Sigmoid colon (tissue), 7 donors: ENCODE data around the gene ZNF521. TPM values are rescaled to one million over a fixed set of nuclear protein-coding genes. Genes with fewer than 3 reads are reported as not detected.
A peak's percentile ranks its signal among the peaks of the same experiment; 100 is the strongest.
"Not testable (repeated sequence)": the region's sequence is repeated elsewhere in the genome, so short reads cannot be mapped to it uniquely, and the experiment has no call there.

Experiments used
- DNase-seq: peaks from one replicate; pipeline ENCODE4 v3.0.0-alpha.2; 2019
- H3K27ac ChIP-seq, 4 donors: fragments of 200-600 bp; sonication (generic); one replicate each; pipeline ENCODE4 v1.5.1; 2016 to 2019; ENCODE audit warnings: mild to moderate bottlenecking in 1 of 4
- H3K27me3 ChIP-seq, 3 donors: fragments of 200-600 bp; sonication (generic); one replicate each; pipeline ENCODE4 v1.5.1; 2019; ENCODE audit warnings: mild to moderate bottlenecking in 1 of 3
- H3K36me3 ChIP-seq, 4 donors: fragments of 200-600 bp; sonication (generic); one replicate each; pipeline ENCODE4 v1.5.1; 2016 to 2019
- H3K4me1 ChIP-seq, 4 donors: fragments of 200-600 bp; sonication (generic); one replicate each; pipeline ENCODE4 v1.5.1; 2017 to 2019
- H3K4me3 ChIP-seq, 4 donors: fragments of 200-600 bp; sonication (generic); one replicate each; pipeline ENCODE4 v1.5.1; 2017 to 2019; ENCODE audit warnings: mild to moderate bottlenecking in 2 of 4, moderate library complexity in 1 of 4
- H3K9me3 ChIP-seq, 4 donors: fragments of 200-600 bp in 3 of 4; sonication (generic) in 3 of 4; one replicate each; pipeline versions ENCODE4 v1.5.1 to v1.6.1; 2013 to 2019
- EP300 ChIP-seq, 4 donors: sonication (generic); formaldehyde crosslinking; IDR thresholded peaks; one replicate each; pipeline ENCODE4 v1.6.1; 2017; ENCODE audit warnings: antibody characterized with exemption in 4 of 4
- POLR2A ChIP-seq, 2 donors: fragments of 450-650 bp; IDR thresholded peaks; one replicate each; pipeline ENCODE4 v1.6.1; 2016; ENCODE audit warnings: antibody characterized with exemption in 2 of 2, mild to moderate bottlenecking in 2 of 2, moderate library complexity in 2 of 2
- POLR2AphosphoS5 ChIP-seq, 4 donors: sonication (generic); formaldehyde crosslinking; IDR thresholded peaks; one replicate each; pipeline ENCODE4 v1.6.1; 2017; ENCODE audit warnings: antibody characterized with exemption in 4 of 4
- WGBS, 2 donors: extraction: QIAGEN DNeasy Blood & Tissue Kit; methylation state at CpG; one replicate each; pipeline ENCODE4 v1.1.7; 2013; 5-methylcytosine and 5-hydroxymethylcytosine counted together
- intact Hi-C: fragments of 100-400 bp; cut with DNase I; formaldehyde crosslinking; loops from one replicate; pipeline ENCODE4 v1.15.1; 2023
- polyA plus RNA-seq, 3 donors: library from polyadenylated mRNA; stranded (reverse); fragments of 200-250 nt; gene quantifications; one replicate each; pipeline ENCODE4 v1.2.3, GENCODE V29; 2013
- total RNA-seq, 4 donors: library from RNA; depleted of rRNA; stranded (reverse); fragments of >200 nt; gene quantifications; one replicate each; pipeline ENCODE4 v1.1.0, GENCODE V29; 2016
- TF ChIP-seq, protein P1 (sequence below), 4 experiments: fragments of 450-650 bp in 3 of 4; fragments of 200-600 bp in 1 of 4; IDR thresholded peaks; one replicate each; pipeline ENCODE4 v1.5.1; 2016 to 2019; ENCODE audit warnings: antibody characterized with exemption in 4 of 4, mild to moderate bottlenecking in 3 of 4, moderate library complexity in 2 of 4
- donor health status: healthy with polysubstance abuse.
- donor health status: Bipolar disorder and iron deficiency.
- donor health status: healthy.

ZNF521 gene
- total and polyA plus RNA-seq, 7 donors, result 0.69 to 40.2 (median 12.0) TPM

DNA sequence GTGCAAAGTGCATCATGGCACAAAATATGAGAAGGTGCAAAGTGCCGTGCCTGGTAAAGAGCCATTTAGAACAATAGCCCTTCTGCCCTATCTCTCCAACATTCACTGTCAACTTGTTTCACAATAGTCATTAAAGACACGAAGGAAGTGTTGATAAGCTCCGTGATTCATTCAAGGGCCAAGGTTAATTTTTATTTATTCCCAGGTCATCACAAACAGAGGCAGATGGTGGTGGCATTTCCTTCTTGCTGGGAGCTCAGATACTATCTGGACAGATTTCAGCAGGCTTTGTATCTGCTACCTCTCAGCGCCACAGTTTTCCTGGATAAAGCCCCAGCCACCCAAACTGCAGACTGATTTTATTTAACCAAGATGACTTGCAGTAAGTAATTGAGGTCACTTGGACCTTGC lies 309.3 kb downstream of the ZNF521 start:
- no peak overlapping the region for H3K4me3 ChIP-seq
- H3K27me3 ChIP-seq, result no peaks in the 10 kb centered on the region
- TF ChIP-seq POLR2AphosphoS5 (IDR thresholded peaks at IDR 0.05) (peak in 1 of 4 donors; percentile 5), POLR2A (IDR thresholded peaks at IDR 0.05) (no peak)
- H3K4me1 ChIP-seq, result no peaks in the 10 kb centered on the region
- WGBS, 2 donors, result 11 to 67% methylated on average over 4 of the region's 4 CpGs
- intact Hi-C loops, result no loop called here
- no peak overlapping the region for H3K27ac ChIP-seq
- no peaks in the 10 kb centered on the region for H3K9me3 ChIP-seq
- H3K36me3 ChIP-seq, result no peaks in the 10 kb centered on the region
- no peak for DNase-seq

DNA sequence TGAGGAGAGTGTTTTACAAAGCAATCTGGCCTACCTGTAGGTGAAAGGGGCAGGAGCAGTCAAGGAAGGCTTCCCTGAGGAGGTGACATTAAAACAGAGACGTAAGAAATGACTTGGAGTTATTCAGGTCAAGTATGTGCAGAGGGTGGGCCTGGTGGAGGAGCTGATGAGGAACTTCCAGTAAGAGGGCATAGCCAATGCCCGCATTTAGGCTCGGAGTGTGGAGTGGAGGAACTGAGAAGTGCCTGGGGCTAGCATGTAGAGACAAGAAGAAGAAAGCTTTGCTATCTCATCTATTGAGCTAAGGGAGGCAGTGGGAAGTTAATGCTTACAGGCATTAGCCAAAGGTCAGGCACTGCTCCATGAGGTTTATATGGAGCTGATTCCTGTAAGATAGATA lies 312.2 kb downstream of the ZNF521 start:
- DNase-seq, result no peak
- no peak overlapping the region for H3K27ac ChIP-seq
- 95 to 96% methylated on average over 3 of the region's 3 CpGs for WGBS, 2 donors
- no peaks in the 10 kb centered on the region for H3K4me1 ChIP-seq
- intact Hi-C loops, result no loop called here
- no peaks in the 10 kb centered on the region for H3K27me3 ChIP-seq
- no peak overlapping the region for H3K4me3 ChIP-seq
- H3K9me3 ChIP-seq, result no peaks in the 10 kb centered on the region
- TF ChIP-seq EP300 (IDR thresholded peaks at IDR 0.05), result no peak
- TF ChIP-seq, protein P1, sequence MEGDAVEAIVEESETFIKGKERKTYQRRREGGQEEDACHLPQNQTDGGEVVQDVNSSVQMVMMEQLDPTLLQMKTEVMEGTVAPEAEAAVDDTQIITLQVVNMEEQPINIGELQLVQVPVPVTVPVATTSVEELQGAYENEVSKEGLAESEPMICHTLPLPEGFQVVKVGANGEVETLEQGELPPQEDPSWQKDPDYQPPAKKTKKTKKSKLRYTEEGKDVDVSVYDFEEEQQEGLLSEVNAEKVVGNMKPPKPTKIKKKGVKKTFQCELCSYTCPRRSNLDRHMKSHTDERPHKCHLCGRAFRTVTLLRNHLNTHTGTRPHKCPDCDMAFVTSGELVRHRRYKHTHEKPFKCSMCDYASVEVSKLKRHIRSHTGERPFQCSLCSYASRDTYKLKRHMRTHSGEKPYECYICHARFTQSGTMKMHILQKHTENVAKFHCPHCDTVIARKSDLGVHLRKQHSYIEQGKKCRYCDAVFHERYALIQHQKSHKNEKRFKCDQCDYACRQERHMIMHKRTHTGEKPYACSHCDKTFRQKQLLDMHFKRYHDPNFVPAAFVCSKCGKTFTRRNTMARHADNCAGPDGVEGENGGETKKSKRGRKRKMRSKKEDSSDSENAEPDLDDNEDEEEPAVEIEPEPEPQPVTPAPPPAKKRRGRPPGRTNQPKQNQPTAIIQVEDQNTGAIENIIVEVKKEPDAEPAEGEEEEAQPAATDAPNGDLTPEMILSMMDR (IDR thresholded peaks at IDR 0.05), result no peak
- no peak for TF ChIP-seq POLR2A (IDR thresholded peaks at IDR 0.05)
- no peak for TF ChIP-seq POLR2AphosphoS5 (IDR thresholded peaks at IDR 0.05)
- H3K36me3 ChIP-seq, result no peaks in the 10 kb centered on the region

GRCh38 chr18:25038261-25038660 lies 313.7 kb downstream of the ZNF521 start:
- Histone ChIP-seq H3K27me3 (no peaks in the 10 kb centered on the region), H3K27ac (no peak overlapping the region), H3K4me1 (no peaks in the 10 kb centered on the region), H3K9me3 (no peaks in the 10 kb centered on the region), H3K36me3 (no peaks in the 10 kb centered on the region), H3K4me3 (no peak overlapping the region)
- 96% methylated on average over 8 of the region's 8 CpGs for WGBS, 2 donors
- intact Hi-C loops, result no loop called here
- TF ChIP-seq POLR2A (IDR thresholded peaks at IDR 0.05) (no peak), EP300 (IDR thresholded peaks at IDR 0.05) (no peak)
- TF ChIP-seq, protein P1 (IDR thresholded peaks at IDR 0.05), result no peak
- no peak for DNase-seq

DNA sequence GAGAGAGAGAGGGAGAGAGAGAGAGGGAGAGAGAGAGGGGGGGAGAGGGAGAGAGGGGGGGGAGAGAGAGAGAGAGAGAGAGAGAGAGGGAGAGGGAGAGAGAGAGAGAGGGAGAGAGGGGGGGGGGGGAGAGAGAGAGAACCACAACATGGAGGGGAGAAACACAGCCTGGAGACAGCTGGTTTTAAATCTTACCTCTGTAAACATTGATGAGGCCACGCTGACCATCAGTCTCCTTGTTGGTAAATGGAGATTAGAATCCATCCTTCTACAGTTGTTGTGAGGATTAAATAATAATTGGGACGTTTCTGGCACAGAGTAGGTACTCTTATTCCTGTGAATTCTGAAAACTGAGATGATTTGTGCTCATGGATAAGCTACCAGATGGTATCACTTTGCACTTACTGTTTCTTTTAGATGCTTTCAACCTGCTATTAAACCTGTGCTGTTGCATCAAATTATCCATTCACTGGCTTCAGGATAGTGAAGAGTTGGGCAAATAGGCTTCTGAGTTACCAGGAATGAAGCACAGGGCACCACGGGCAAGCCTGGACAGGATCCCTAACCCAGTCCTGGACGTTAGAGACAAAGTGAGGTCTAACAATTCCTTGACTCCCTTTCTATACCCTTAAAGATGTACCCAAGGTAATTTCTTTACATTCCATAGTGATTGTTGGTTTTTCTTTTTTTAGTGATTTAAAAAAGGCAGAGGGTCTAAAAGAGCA lies 318.1 kb downstream of the ZNF521 start:
- intact Hi-C loops, result no loop called here
- DNase-seq, result no peak
- no peaks in the 10 kb centered on the region for H3K4me1 ChIP-seq
- H3K36me3 ChIP-seq, result no peaks in the 10 kb centered on the region
- H3K4me3 ChIP-seq, result no peak overlapping the region
- 56 to 65% methylated on average over 4 of the region's 4 CpGs for WGBS, 2 donors
- no peaks in the 10 kb centered on the region for H3K9me3 ChIP-seq
- no peak overlapping the region for H3K27ac ChIP-seq
- TF ChIP-seq, protein P1 (IDR thresholded peaks at IDR 0.05), result no peak
- TF ChIP-seq EP300 (IDR thresholded peaks at IDR 0.05) (no peak), POLR2A (IDR thresholded peaks at IDR 0.05) (no peak), POLR2AphosphoS5 (IDR thresholded peaks at IDR 0.05) (no peak)
- H3K27me3 ChIP-seq, result no peaks in the 10 kb centered on the region

- H3K27ac ChIP-seq, intact Hi-C loops, DNase-seq, H3K36me3 ChIP-seq, H3K4me3 ChIP-seq, H3K9me3 ChIP-seq, H3K27me3 ChIP-seq, H3K4me1 ChIP-seq: not testable (repeated sequence)
- WGBS, 2 donors, result 53 to 70% methylated on average over 6 of the region's 6 CpGs
Observed at GRCh38 chr18:25033175-25033574, 318.8 kb downstream of the ZNF521 start.

- WGBS, 2 donors, result 93% methylated on average over 1 of the region's 1 CpG
- intact Hi-C loops, result no loop called here
- DNase-seq, result no peak
Observed at GRCh38 chr18:25029802-25030201, 322.2 kb downstream of the ZNF521 start.

More at GRCh38 chr18:25029802-25030201, 322.2 kb downstream of the ZNF521 start:
- Histone ChIP-seq H3K36me3 (no peaks in the 10 kb centered on the region), H3K4me3 (no peak overlapping the region), H3K4me1 (no peaks in the 10 kb centered on the region), H3K27ac (no peak overlapping the region), H3K27me3 (no peaks in the 10 kb centered on the region), H3K9me3 (no peaks in the 10 kb centered on the region)
- TF ChIP-seq, protein P1 (IDR thresholded peaks at IDR 0.05), result no peak
- TF ChIP-seq POLR2A (IDR thresholded peaks at IDR 0.05), result no peak
